Smooth muscle cell (in vitro differentiated cells): ENCODE measurements around the gene NELFA. TPM values are rescaled to one million over a fixed set of nuclear protein-coding genes. Genes with fewer than 3 reads are reported as not detected.

Experiments
- DNase-seq: peaks from one replicate; lab custom pipeline; 2025; ENCODE audit not compliant: unreplicated experiment; lab: John Stamatoyannopoulos, UW
- H2AFZ ChIP-seq: fragments of 200-600 bp; sonication (generic); 2 replicates; pipeline ENCODE4 v1.6.0; 2016; ENCODE audit warnings: antibody characterized with exemption, low read depth, mild to moderate bottlenecking
- H3F3A ChIP-seq: fragments of 200-600 bp; sonication (generic); 2 replicates; pipeline ENCODE4 v1.6.0; 2017; ENCODE audit warnings: antibody characterized with exemption, low read depth
- H3K27ac ChIP-seq: fragments of 200-600 bp; sonication (generic); 2 replicates; pipeline ENCODE4 v1.5.1; 2016; ENCODE audit warnings: low read depth, mild to moderate bottlenecking
- H3K27me3 ChIP-seq: fragments of 200-600 bp; sonication (generic); 2 replicates; pipeline ENCODE4 v1.6.1; 2016; ENCODE audit warnings: low read depth, mild to moderate bottlenecking
- H3K36me3 ChIP-seq: fragments of 200-600 bp; sonication (generic); 2 replicates; pipeline ENCODE4 v1.5.1; 2016; ENCODE audit warnings: low read depth
- H3K4me1 ChIP-seq: fragments of 200-600 bp; sonication (generic); 2 replicates; pipeline ENCODE4 v1.5.1; 2016; ENCODE audit warnings: low read depth
- H3K4me2 ChIP-seq: fragments of 200-600 bp; sonication (generic); 2 replicates; pipeline ENCODE4 v1.6.0; 2016; ENCODE audit warnings: mild to moderate bottlenecking
- H3K4me3 ChIP-seq: fragments of 200-600 bp; sonication (generic); 2 replicates; pipeline ENCODE4 v1.5.1; 2016; ENCODE audit warnings: mild to moderate bottlenecking
- H3K79me2 ChIP-seq: fragments of 200-600 bp; sonication (generic); 2 replicates; pipeline ENCODE4 v1.6.0; 2016; ENCODE audit warnings: low read depth, mild to moderate bottlenecking
- H3K9ac ChIP-seq: fragments of 200-600 bp; sonication (generic); 2 replicates; pipeline ENCODE4 v1.6.0; 2016; ENCODE audit warnings: low read depth
- H3K9me3 ChIP-seq: fragments of 200-600 bp; sonication (generic); replicated peaks from 2 replicates; pipeline ENCODE4 v1.5.1; 2016; ENCODE audit warnings: low read depth
- H4K20me1 ChIP-seq: fragments of 200-600 bp; sonication (generic); 2 replicates; pipeline ENCODE4 v1.6.0; 2016; ENCODE audit warnings: low read depth
- CTCF ChIP-seq: fragments of 200-600 bp; sonication (generic); IDR thresholded peaks from 2 replicates; pipeline ENCODE4 v1.5.1; 2017; ENCODE audit warnings: borderline replicate concordance, mild to moderate bottlenecking, antibody characterized with exemption; ENCODE audit not compliant: insufficient read depth, poor library complexity, severe bottlenecking
- WGBS: methylation state at CpG from one replicate; pipeline ENCODE4 v1.1.7; 2016; ENCODE audit warnings: low lambda C conversion rate; 5-methylcytosine and 5-hydroxymethylcytosine counted together
- microRNA counts: library from miRNA; unstranded; fragments of <30 nt; microRNA quantifications from one replicate; lab custom pipeline; 2016
- microRNA-seq: library from miRNA; unstranded; fragments of <30 nt; microRNA quantifications from one replicate; pipeline ENCODE4, GENCODE V29; 2016; ENCODE audit warnings: borderline number of aligned reads
- polyA plus RNA-seq: library from polyadenylated mRNA; unstranded; fragments of >200 nt; fragmentation: Nextera tagmentation; extraction: Ambion mirVana; gene quantifications from 2 replicates; pipeline ENCODE4 v1.2.1, GENCODE V29; 2016
- small RNA-seq: library from RNA; depleted of rRNA; stranded (forward); fragments of <200 nt; gene quantifications from one replicate; pipeline ENCODE3, GENCODE V24; 2014
- total RNA-seq: library from RNA; depleted of rRNA; stranded (reverse); fragments of >200 nt; gene quantifications from 2 replicates; pipeline ENCODE4 v1.2.3, GENCODE V29; 2014

Gene NELFA
- total and polyA plus RNA-seq, 2 experiments from 2014 or later: 16.3 to 33.7 TPM

- H3K36me3 ChIP-seq: no peaks in the 10 kb centered on the region
- no peak overlapping the region for H3K27ac ChIP-seq
- DNase-seq: no peak
- H3K4me1 ChIP-seq: no peaks in the 10 kb centered on the region
- peaks cover 3% of the 10 kb centered on the region for H3F3A ChIP-seq
- H3K79me2 ChIP-seq: no peaks in the 10 kb centered on the region
- H3K27me3 ChIP-seq: no peaks in the 10 kb centered on the region
- no peak overlapping the region for H3K9ac ChIP-seq
- H2AFZ ChIP-seq: no peak overlapping the region
- over 99% methylated on average over 3 of the region's 3 CpGs for WGBS
- H4K20me1 ChIP-seq: no peaks in the 10 kb centered on the region
- no peak overlapping the region for H3K4me2 ChIP-seq
- no peaks in the 10 kb centered on the region for H3K9me3 ChIP-seq
- TF ChIP-seq CTCF: no peak
- H3K4me3 ChIP-seq: no peak overlapping the region
These were observed 75.1 kb downstream of the NELFA start for GRCh38 chr4:1933700-1934099.

GRCh38 chr4:1932736-1933135 lies 76.0 kb downstream of the NELFA start:
- H3K9me3 ChIP-seq: no peaks in the 10 kb centered on the region
- 96% methylated on average over 10 of the region's 13 CpGs for WGBS
- no peaks in the 10 kb centered on the region for H3K79me2 ChIP-seq
- no peak overlapping the region for H3K27ac ChIP-seq
- DNase-seq: no peak
- H2AFZ ChIP-seq: no peak overlapping the region
- H3F3A ChIP-seq: no peaks in the 10 kb centered on the region
- no peak overlapping the region for H3K4me2 ChIP-seq
- H4K20me1 ChIP-seq: no peaks in the 10 kb centered on the region
- no peak overlapping the region for H3K9ac ChIP-seq
- H3K36me3 ChIP-seq: no peaks in the 10 kb centered on the region
- H3K27me3 ChIP-seq: no peaks in the 10 kb centered on the region
- TF ChIP-seq CTCF: no peak
- H3K4me3 ChIP-seq: no peak overlapping the region
- no peaks in the 10 kb centered on the region for H3K4me1 ChIP-seq

MicroRNA genes within 50 kb of the gene (microRNA counts, 767-probe panel; counts per million panel counts)
- 183 counts per million for microRNA hsa-miR-943 (lab: Ali Mortazavi, UCI)

Small RNA genes within 50 kb of the gene (microRNA-seq; reads per million reads assigned to microRNA genes)
- gene MIR943: 5.3 reads per million

Small RNA genes within 50 kb of the gene (small RNA-seq; reads per million reads assigned to genes)
- 372 reads per million, percentile 99 among the genes with 10 or more reads in this experiment for gene SCARNA22

Other genes with a start within 250 kb of the NELFA start
- gene FGFR3, start 215.7 kb downstream of the NELFA start, total RNA-seq: 6.4 and 6.6 TPM in 2 replicates
- gene FGFR3, start 215.7 kb downstream of the NELFA start, polyA plus RNA-seq: 13.6 and 15.1 TPM in 2 replicates
- gene LETM1, start 152.8 kb downstream of the NELFA start, total RNA-seq: 17.1 and 17.4 TPM in 2 replicates
- gene LETM1, start 152.8 kb downstream of the NELFA start, polyA plus RNA-seq: 15.3 and 16.2 TPM in 2 replicates
- 15.0 and 15.9 TPM in 2 replicates for gene NSD2, start 137.6 kb downstream of the NELFA start, total RNA-seq
- 13.0 and 19.9 TPM in 2 replicates for gene NSD2, start 137.6 kb downstream of the NELFA start, polyA plus RNA-seq
- gene NAT8L, start 50.4 kb upstream of the NELFA start, total RNA-seq: not detected in 2 replicates
- not detected in 2 replicates for gene NAT8L, start 50.4 kb upstream of the NELFA start, polyA plus RNA-seq
- gene HAUS3, start 233.1 kb upstream of the NELFA start, total RNA-seq: 15.1 and 16.2 TPM in 2 replicates
- gene HAUS3, start 233.1 kb upstream of the NELFA start, polyA plus RNA-seq: 8.7 and 13.4 TPM in 2 replicates
- 0.63 and 3.0 TPM in 2 replicates for gene POLN, start 233.1 kb upstream of the NELFA start, total RNA-seq
- 0.35 and 2.0 TPM in 2 replicates for gene POLN, start 233.1 kb upstream of the NELFA start, polyA plus RNA-seq